ENCODE measurements around the gene FYCO1. TPM values are rescaled to one million over a fixed set of nuclear protein-coding genes. Genes with fewer than 3 reads are reported as not detected.

The FYCO1 gene
- total and polyA plus RNA-seq, 2 of the 8 experiments (the other 6 are each of a cell fraction or from before 2014, with no cell fraction given) = 4.8 to 10.8 TPM

GRCh38 chr3:46020766-46021510, 25.3 kb upstream of the FYCO1 start (continued):
- TF ChIP-seq SIN3A (conservative IDR thresholded peaks at IDR 0.05 in 1 of 2, IDR thresholded peaks at IDR 0.05 in 1 of 2; ENCODE audit: low read depth in 1 of 2, low read length in 2 of 2) = no peak
- TF ChIP-seq POU5F1 (IDR thresholded peaks at IDR 0.05; ENCODE audit: low read depth, low read length) = no peak
- no peak for TF ChIP-seq SIRT6 (IDR thresholded peaks at IDR 0.05; ENCODE audit: low read length)
- no peak for TF ChIP-seq KDM1A (IDR thresholded peaks at IDR 0.05; ENCODE audit: borderline replicate concordance, low read length)
- no peak for TF ChIP-seq GABPA (IDR thresholded peaks at IDR 0.05; ENCODE audit: borderline replicate concordance, insufficient read depth, low read length)
- no peak for TF ChIP-seq E2F6 (IDR thresholded peaks at IDR 0.05)
- TF ChIP-seq ASH2L (IDR thresholded peaks at IDR 0.05; ENCODE audit: low read length) = no peak
- TF ChIP-seq KDM4A (IDR thresholded peaks at IDR 0.05; ENCODE audit: low read depth, low read length, severe bottlenecking) = no peak
- no peak for TF ChIP-seq EZH2 (IDR thresholded peaks at IDR 0.05; ENCODE audit: low read depth, low read length, severe bottlenecking)
